ENCODE results near the gene GALC. TPM values are rescaled to one million over a fixed set of nuclear protein-coding genes. Genes with fewer than 3 reads are reported as not detected.
"Not testable (repeated sequence)": the region's sequence is repeated elsewhere in the genome, so short reads cannot be mapped to it uniquely, and the experiment has no call there.

GALC gene
- 10 to 100 TPM; 38.7 to 59.5 (median 57.6) TPM for polyA plus RNA-seq

GRCh38 chr14:87992718-87993628 is at the start of gene GALC:
GALC (minus strand) TSS chr14:87993182; CDS start chr14:87993164, 18 bp downstream.
- peak within 1 kb of the TSS; percentile 93 to 100 (median 99) for H3K4me3 Mint-ChIP-seq
- DNase-seq: peak; percentile 98

GRCh38 chr14:88040146-88040545 is 47.2 kb upstream of the GALC start:
- no peaks in the 10 kb centered on the region for H3K9me3 Mint-ChIP-seq

More at GRCh38 chr14:87992718-87993628, at the start of gene GALC:
- peaks cover 73 to 84% of the 10 kb centered on the region in 2 donors for H3K4me1 Mint-ChIP-seq
- H3K36me3 Mint-ChIP-seq: peaks cover 0 to 4% (median 0%) of the 10 kb centered on the region in 3 donors
- no peaks in the 10 kb centered on the region for H3K9me3 Mint-ChIP-seq
- H3K27me3 Mint-ChIP-seq (ENCODE audit: low read depth in 3 of 3): peaks cover 11 to 16% (median 14%) of the 10 kb centered on the region in 3 donors
- H3K27ac Mint-ChIP-seq: peak within 1 kb of the TSS; percentile 98 to 100 (median 99)

GRCh38 chr14:88039197-88039596 is 46.2 kb upstream of the GALC start:
- H3K27me3 Mint-ChIP-seq (ENCODE audit: low read depth in 3 of 3): no peaks in the 10 kb centered on the region
- peaks cover 0 to 10% (median 4%) of the 10 kb centered on the region in 3 donors for H3K36me3 Mint-ChIP-seq
- peaks cover 8 to 25% of the 10 kb centered on the region in 2 donors for H3K4me1 Mint-ChIP-seq
- no peaks in the 10 kb centered on the region for H3K9me3 Mint-ChIP-seq
- H3K27ac Mint-ChIP-seq: peak overlapping the region in 1 of 6 donors; percentile 8
- H3K4me3 Mint-ChIP-seq: peak overlapping the region in 1 of 5 donors; percentile 29
- no peak for DNase-seq

More at GRCh38 chr14:88040146-88040545, 47.2 kb upstream of the GALC start:
- no peaks in the 10 kb centered on the region for H3K27me3 Mint-ChIP-seq (ENCODE audit: low read depth in 3 of 3)
- no peak for DNase-seq
- peaks cover 0 to 6% (median 3%) of the 10 kb centered on the region in 3 donors for H3K36me3 Mint-ChIP-seq
- no peak overlapping the region for H3K4me3 Mint-ChIP-seq
- peaks cover 8 to 25% of the 10 kb centered on the region in 2 donors for H3K4me1 Mint-ChIP-seq
- H3K27ac Mint-ChIP-seq: no peak overlapping the region

GRCh38 chr14:88037325-88037724 is 44.3 kb upstream of the GALC start:
- DNase-seq: no peak
- H3K4me3 Mint-ChIP-seq: peak overlapping the region in 2 of 5 donors; percentile 54

GRCh38 chr14:88036422-88036821 is 43.4 kb upstream of the GALC start:
- no peaks in the 10 kb centered on the region for H3K27me3 Mint-ChIP-seq (ENCODE audit: low read depth in 3 of 3)

More at GRCh38 chr14:88037325-88037724, 44.3 kb upstream of the GALC start:
- H3K9me3 Mint-ChIP-seq: no peaks in the 10 kb centered on the region
- peaks cover 8 to 25% of the 10 kb centered on the region in 2 donors for H3K4me1 Mint-ChIP-seq
- H3K36me3 Mint-ChIP-seq: peaks cover 0 to 7% (median 6%) of the 10 kb centered on the region in 3 donors
- peak overlapping the region in 1 of 6 donors; percentile 44 for H3K27ac Mint-ChIP-seq
- H3K27me3 Mint-ChIP-seq (ENCODE audit: low read depth in 3 of 3): no peaks in the 10 kb centered on the region

GRCh38 chr14:88034076-88034475 is 41.1 kb upstream of the GALC start:
- Mint-ChIP-seq H3K9me3 (no peaks in the 10 kb centered on the region), H3K4me3 (no peak overlapping the region), H3K36me3 (peaks cover 0 to 7% (median 6%) of the 10 kb centered on the region in 3 donors), H3K4me1 (peaks cover 38 to 49% of the 10 kb centered on the region in 2 donors), H3K27ac (no peak overlapping the region), H3K27me3 (ENCODE audit: low read depth in 3 of 3) (peaks cover 0 to 4% (median 2%) of the 10 kb centered on the region in 3 donors)
- DNase-seq: no peak

More at GRCh38 chr14:88036422-88036821, 43.4 kb upstream of the GALC start:
- H3K4me1 Mint-ChIP-seq: peaks cover 14 to 29% of the 10 kb centered on the region in 2 donors
- no peak overlapping the region for H3K27ac Mint-ChIP-seq
- no peaks in the 10 kb centered on the region for H3K9me3 Mint-ChIP-seq
- no peak overlapping the region for H3K4me3 Mint-ChIP-seq
- DNase-seq: no peak
- H3K36me3 Mint-ChIP-seq: peaks cover 0 to 7% (median 6%) of the 10 kb centered on the region in 3 donors

- DNase-seq: no peak
- Mint-ChIP-seq H3K27me3 (ENCODE audit: low read depth in 3 of 3) (peaks cover 0 to 4% (median 2%) of the 10 kb centered on the region in 3 donors), H3K36me3 (peaks cover 0 to 7% (median 6%) of the 10 kb centered on the region in 3 donors), H3K4me3 (no peak overlapping the region), H3K9me3 (no peaks in the 10 kb centered on the region), H3K4me1 (peaks cover 46 to 55% of the 10 kb centered on the region in 2 donors), H3K27ac (no peak overlapping the region)
Measured at GRCh38 chr14:88032373-88032772, 39.4 kb upstream of the GALC start.

- DNase-seq: no peak
- peaks cover 0 to 4% (median 2%) of the 10 kb centered on the region in 3 donors for H3K27me3 Mint-ChIP-seq (ENCODE audit: low read depth in 3 of 3)
- no peak overlapping the region for H3K4me3 Mint-ChIP-seq
- peak overlapping the region in 2 of 6 donors; percentile 6 to 25 for H3K27ac Mint-ChIP-seq
- H3K4me1 Mint-ChIP-seq: peaks cover 54 to 62% of the 10 kb centered on the region in 2 donors
- H3K9me3 Mint-ChIP-seq: no peaks in the 10 kb centered on the region
- H3K36me3 Mint-ChIP-seq: peaks cover 0 to 13% (median 6%) of the 10 kb centered on the region in 3 donors
Measured at GRCh38 chr14:88030892-88031291, 37.9 kb upstream of the GALC start.

- H3K4me3 Mint-ChIP-seq: peak overlapping the region in 4 of 5 donors; percentile 8 to 76 (median 35)
- H3K9me3 Mint-ChIP-seq: no peaks in the 10 kb centered on the region
- H3K27me3 Mint-ChIP-seq (ENCODE audit: low read depth in 3 of 3): peaks cover 0 to 4% (median 2%) of the 10 kb centered on the region in 3 donors
- H3K27ac Mint-ChIP-seq: peak overlapping the region; percentile 61 to 90 (median 80)
- peak; percentile 30 to 43 (median 41) for DNase-seq
- H3K36me3 Mint-ChIP-seq: peaks cover 0 to 10% (median 6%) of the 10 kb centered on the region in 3 donors
- H3K4me1 Mint-ChIP-seq: peaks cover 62 to 70% of the 10 kb centered on the region in 2 donors
Measured at GRCh38 chr14:88030079-88030478, 37.1 kb upstream of the GALC start.

GRCh38 chr14:88029500-88029899 is 36.5 kb upstream of the GALC start:
- Mint-ChIP-seq H3K27ac (peak overlapping the region; percentile 6 to 90 (median 75)), H3K4me3 (no peak overlapping the region)

GRCh38 chr14:88026890-88027289 is 33.9 kb upstream of the GALC start:
- DNase-seq: peak in 1 of 3 donors; percentile 24
- H3K4me1 Mint-ChIP-seq: peaks cover 94 to 100% of the 10 kb centered on the region in 2 donors
- H3K4me3 Mint-ChIP-seq: peak overlapping the region; percentile 69 to 79 (median 77)
- H3K9me3 Mint-ChIP-seq: no peaks in the 10 kb centered on the region
- peak overlapping the region; percentile 78 to 91 (median 90) for H3K27ac Mint-ChIP-seq
- peaks cover 0 to 10% (median 0%) of the 10 kb centered on the region in 3 donors for H3K36me3 Mint-ChIP-seq
- peaks cover 1 to 4% (median 2%) of the 10 kb centered on the region in 3 donors for H3K27me3 Mint-ChIP-seq (ENCODE audit: low read depth in 3 of 3)

More at GRCh38 chr14:88029500-88029899, 36.5 kb upstream of the GALC start:
- Mint-ChIP-seq H3K27me3 (ENCODE audit: low read depth in 3 of 3) (peaks cover 1 to 4% (median 2%) of the 10 kb centered on the region in 3 donors), H3K4me1 (peaks cover 68 to 75% of the 10 kb centered on the region in 2 donors), H3K9me3 (no peaks in the 10 kb centered on the region), H3K36me3 (peaks cover 0 to 6% (median 3%) of the 10 kb centered on the region in 3 donors)
- DNase-seq: no peak

GRCh38 chr14:88025313-88025712 is 32.3 kb upstream of the GALC start:
- peak overlapping the region in 1 of 5 donors; percentile 2 for H3K4me3 Mint-ChIP-seq
- peak overlapping the region; percentile 9 to 86 (median 65) for H3K27ac Mint-ChIP-seq
- peaks cover 8 to 11% (median 10%) of the 10 kb centered on the region in 3 donors for H3K36me3 Mint-ChIP-seq
- H3K4me1 Mint-ChIP-seq: peaks cover 91 to 100% of the 10 kb centered on the region in 2 donors
- no peak for DNase-seq
- H3K27me3 Mint-ChIP-seq (ENCODE audit: low read depth in 3 of 3): peaks cover 2 to 4% (median 3%) of the 10 kb centered on the region in 3 donors
- no peaks in the 10 kb centered on the region for H3K9me3 Mint-ChIP-seq

GRCh38 chr14:88024252-88025086 is 31.5 kb upstream of the GALC start:
- Mint-ChIP-seq H3K36me3 (peaks cover 10 to 11% (median 11%) of the 10 kb centered on the region in 3 donors), H3K27ac (peak overlapping the region; percentile 68 to 90 (median 75)), H3K4me3 (peak overlapping the region in 2 of 5 donors; percentile 27 to 39), H3K4me1 (peaks cover 91 to 100% of the 10 kb centered on the region in 2 donors)
- not testable (repeated sequence) for DNase-seq; H3K27me3 Mint-ChIP-seq (ENCODE audit: low read depth in 3 of 3); H3K9me3 Mint-ChIP-seq

Data from immature natural killer cell (primary cell).